Endodermal cell (in vitro differentiated cells): Measurements from ENCODE around the gene EPB41. TPM values are rescaled to one million over a fixed set of nuclear protein-coding genes. Genes with fewer than 3 reads are reported as not detected.
"Not testable (repeated sequence)": the region's sequence is repeated elsewhere in the genome, so short reads cannot be mapped to it uniquely, and the experiment has no call there.

Source experiments
- DNase-seq: peaks from one replicate; pipeline ENCODE4 v3.0.0-alpha.2; 2017
- H3K27ac ChIP-seq: 2 replicates; pipeline ENCODE4 v1.5.1; 2013; ENCODE audit warnings: mild to moderate bottlenecking, low read depth, low read length, moderate library complexity
- H3K27me3 ChIP-seq: 2 replicates; pipeline ENCODE4 v1.6.1; 2013; ENCODE audit warnings: mild to moderate bottlenecking, low read length, moderate library complexity; ENCODE audit not compliant: insufficient read depth, control insufficient read depth, poor library complexity, severe bottlenecking
- H3K36me3 ChIP-seq: 2 replicates; pipeline ENCODE4 v1.7.0; 2013; ENCODE audit warnings: mild to moderate bottlenecking, low read length, moderate library complexity; ENCODE audit not compliant: control insufficient read depth, insufficient read depth
- H3K4me1 ChIP-seq: one replicate; pipeline ENCODE4 v1.7.0; 2013; ENCODE audit warnings: low read length; ENCODE audit not compliant: control insufficient read depth, insufficient read depth
- H3K4me3 ChIP-seq: 2 replicates; pipeline ENCODE4 v1.5.1; 2013; ENCODE audit warnings: mild to moderate bottlenecking, low read length, moderate library complexity
- H3K9ac ChIP-seq: 2 replicates; pipeline ENCODE4 v1.6.1; 2013; ENCODE audit warnings: mild to moderate bottlenecking, low read length, moderate library complexity; ENCODE audit not compliant: poor library complexity, severe bottlenecking; ENCODE audit errors: extremely low read depth
- H3K9me3 ChIP-seq: 2 replicates; pipeline ENCODE4 v1.6.1; 2013; ENCODE audit warnings: mild to moderate bottlenecking, low read length, moderate library complexity; ENCODE audit not compliant: control insufficient read depth
- H3K27ac Mint-ChIP-seq: 2 replicates; pipeline ENCODE4 v1.8.0; 2020; ENCODE audit warnings: mixed read lengths
- H3K27me3 Mint-ChIP-seq: 2 replicates; pipeline ENCODE4 v1.8.0; 2021; ENCODE audit warnings: mild to moderate bottlenecking, mixed read lengths; ENCODE audit not compliant: insufficient read depth
- H3K36me3 Mint-ChIP-seq: 2 replicates; pipeline ENCODE4 v1.8.0; 2020; ENCODE audit warnings: low read depth, mixed read lengths
- H3K4me1 Mint-ChIP-seq: 2 replicates; pipeline ENCODE4 v1.8.0; 2020; ENCODE audit warnings: mixed read lengths
- H3K4me3 Mint-ChIP-seq: 2 replicates; pipeline ENCODE4 v1.8.0; 2020; ENCODE audit warnings: mild to moderate bottlenecking, moderate library complexity, mixed read lengths
- H3K9me3 Mint-ChIP-seq: 2 replicates; pipeline ENCODE4 v1.8.0; 2020; ENCODE audit warnings: mild to moderate bottlenecking, mixed read lengths
- CTCF ChIP-seq: fragments of 200-600 bp; sonication (generic); conservative IDR thresholded peaks from 2 replicates; pipeline ENCODE4 v1.5.0; 2021; ENCODE audit warnings: antibody characterized with exemption, mild to moderate bottlenecking
- WGBS, 2 experiments: methylation state at CpG; one replicate each; pipeline versions ENCODE4 v1.1.5 to v1.1.7; 2013; ENCODE audit warnings: missing lambda C conversion rate in 2 of 2, mixed read lengths in 1 of 2; ENCODE audit not compliant: insufficient coverage in 1 of 2, insufficient read length in 1 of 2; 5-methylcytosine and 5-hydroxymethylcytosine counted together
- total RNA-seq, 2 donors: library from RNA; stranded (reverse); fragmentation: NEBNext Ultra II Directional in 1 of 2; extraction: Animal tissue kit (Norgen Biotek cat#: 25700) in 1 of 2; gene quantifications; 2 replicates in 1 of 2; 3 replicates in 1 of 2; pipeline ENCODE4 v1.2.1, GENCODE V29; 2021

The EPB41 gene
- total RNA-seq, 2 donors from 2014 or later, result 60.3 to 91.0 TPM

DNA sequence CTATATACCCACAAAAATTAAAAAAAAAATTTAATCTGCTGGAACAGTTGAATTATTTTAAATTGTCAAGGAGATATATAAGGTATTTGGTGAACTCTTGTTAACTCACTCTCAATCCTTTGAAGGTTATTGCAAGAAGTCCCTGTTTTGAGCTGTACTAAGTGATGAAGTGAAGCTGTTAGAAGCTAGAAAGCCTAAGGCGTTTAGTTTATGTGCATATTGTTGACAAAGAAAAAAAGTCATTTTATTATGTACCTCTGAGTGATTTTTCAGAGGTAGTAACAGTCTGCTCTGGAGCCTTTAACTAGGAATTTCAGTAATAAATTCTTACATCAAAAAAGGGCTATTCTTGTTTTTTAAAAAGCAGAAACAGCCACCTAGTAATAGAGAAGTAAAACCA lies 149.7 kb downstream of the EPB41 start:
- no peak for DNase-seq
- Mint-ChIP-seq H3K27me3 (no peaks in the 10 kb centered on the region), H3K27ac (no peak overlapping the region), H3K4me3 (no peak overlapping the region), H3K36me3 (peaks cover 2% of the 10 kb centered on the region), H3K9me3 (no peaks in the 10 kb centered on the region), H3K4me1 (no peaks in the 10 kb centered on the region)
- TF ChIP-seq CTCF, result no peak
- Histone ChIP-seq H3K4me1 (no peaks in the 10 kb centered on the region), H3K9ac (no peak overlapping the region), H3K27me3 (no peaks in the 10 kb centered on the region), H3K27ac (no peak overlapping the region), H3K4me3 (no peak overlapping the region), H3K36me3 (peaks cover 4% of the 10 kb centered on the region), H3K9me3 (no peaks in the 10 kb centered on the region)
- WGBS, 2 experiments, result 94% methylated on average over 1 of the region's 1 CpG; no CpG with 5 or more reads in 1 of the 2 experiments

DNA sequence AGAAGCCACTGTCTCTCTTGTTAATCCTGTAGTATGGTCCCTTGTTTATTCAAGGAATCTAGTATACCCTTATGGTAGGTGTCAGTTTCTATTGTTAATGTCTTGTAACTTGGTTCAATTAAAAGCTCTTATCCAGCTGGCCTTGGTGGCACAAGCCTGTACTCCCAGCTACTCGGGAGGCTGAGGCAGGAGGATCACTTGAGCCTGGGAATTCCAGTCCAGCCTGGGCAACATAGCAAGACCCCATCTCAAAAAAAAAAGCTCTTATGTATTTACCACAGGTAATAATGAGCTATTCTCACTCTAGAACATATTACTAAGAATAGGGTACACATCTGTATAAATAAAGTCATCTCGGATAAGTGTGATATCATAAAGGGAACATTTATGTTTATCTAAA lies 162.8 kb downstream of the EPB41 start:
- Mint-ChIP-seq H3K4me3 (no peak overlapping the region), H3K27me3 (no peaks in the 10 kb centered on the region), H3K9me3 (no peaks in the 10 kb centered on the region), H3K27ac (no peak overlapping the region), H3K4me1 (peaks cover 9% of the 10 kb centered on the region), H3K36me3 (peaks cover 3% of the 10 kb centered on the region)
- no peak overlapping the region for H3K27ac ChIP-seq
- H3K4me3 ChIP-seq, result no peak overlapping the region
- H3K36me3 ChIP-seq, result no peaks in the 10 kb centered on the region
- no peaks in the 10 kb centered on the region for H3K9me3 ChIP-seq
- no peaks in the 10 kb centered on the region for H3K27me3 ChIP-seq
- no peak for TF ChIP-seq CTCF
- H3K9ac ChIP-seq, result no peak overlapping the region
- WGBS, 2 experiments, result 90 to 100% methylated on average over 1 to 2 of the region's 2 CpGs
- H3K4me1 ChIP-seq, result no peaks in the 10 kb centered on the region
- no peak for DNase-seq

GRCh38 chr1:29079916-29080629 lies 165.7 kb downstream of the EPB41 start:
- 87 to 93% methylated on average over 13 to 16 of the region's 16 CpGs for WGBS, 2 experiments
- H3K4me1 ChIP-seq, result peaks cover 11% of the 10 kb centered on the region
- H3K4me1 Mint-ChIP-seq, result peaks cover 21% of the 10 kb centered on the region
- not testable (repeated sequence) for H3K9me3 Mint-ChIP-seq, H3K27ac Mint-ChIP-seq, H3K9ac ChIP-seq, H3K4me3 ChIP-seq, H3K4me3 Mint-ChIP-seq, DNase-seq, H3K27me3 Mint-ChIP-seq, H3K36me3 ChIP-seq, H3K9me3 ChIP-seq, H3K27ac ChIP-seq, H3K36me3 Mint-ChIP-seq, H3K27me3 ChIP-seq

- Histone ChIP-seq H3K4me3 (no peak overlapping the region), H3K4me1 (peaks cover 11% of the 10 kb centered on the region), H3K36me3 (no peaks in the 10 kb centered on the region), H3K9ac (no peak overlapping the region), H3K27me3 (no peaks in the 10 kb centered on the region), H3K9me3 (no peaks in the 10 kb centered on the region), H3K27ac (no peak overlapping the region)
- Mint-ChIP-seq H3K4me1 (peaks cover 19% of the 10 kb centered on the region), H3K9me3 (no peaks in the 10 kb centered on the region), H3K4me3 (no peak overlapping the region), H3K27ac (no peak overlapping the region), H3K27me3 (no peaks in the 10 kb centered on the region), H3K36me3 (no peaks in the 10 kb centered on the region)
- DNase-seq, result no peak
- no peak for TF ChIP-seq CTCF
- WGBS, 2 experiments, result 85 to 87% methylated on average over 2 of the region's 3 CpGs
Measured at GRCh38 chr1:29081201-29081600, 166.8 kb downstream of the EPB41 start.
